ENCODE results near the gene NUP62.

NUP62 gene

DNA sequence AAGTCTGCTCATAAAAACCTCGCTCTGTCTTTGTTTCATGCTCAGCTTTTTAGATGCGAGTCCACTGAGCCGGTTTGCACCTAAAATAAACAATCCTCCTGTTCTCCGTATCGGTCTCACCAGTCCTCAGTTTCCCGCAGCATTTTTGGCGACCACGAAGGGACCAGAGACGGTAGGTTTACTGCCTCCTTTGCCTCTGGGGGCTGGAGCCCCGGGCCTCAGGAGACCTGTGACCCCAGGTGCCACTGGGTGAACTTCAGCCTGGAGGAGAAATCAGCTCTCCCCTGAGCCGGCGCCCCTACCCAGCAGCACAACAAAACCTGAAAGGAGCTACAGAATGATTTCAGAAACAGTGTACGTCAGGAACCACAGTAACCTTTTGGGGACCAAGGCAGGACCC, 23.6 kb upstream of the NUP62 start:
- no peaks in the 10 kb centered on the region for H3K36me3 ChIP-seq (ENCODE audit: control insufficient read depth, insufficient read depth, low read length)
- H3K4me3 ChIP-seq (replicated peaks; ENCODE audit: low read depth, low read length) = no peak overlapping the region
- DNase-seq (ENCODE audit: extremely low read depth, insufficient read length) = no peak
- no peaks in the 10 kb centered on the region for H3K27me3 ChIP-seq (replicated peaks; ENCODE audit: control insufficient read depth, insufficient read depth, low read length)
- TF ChIP-seq, protein P1, sequence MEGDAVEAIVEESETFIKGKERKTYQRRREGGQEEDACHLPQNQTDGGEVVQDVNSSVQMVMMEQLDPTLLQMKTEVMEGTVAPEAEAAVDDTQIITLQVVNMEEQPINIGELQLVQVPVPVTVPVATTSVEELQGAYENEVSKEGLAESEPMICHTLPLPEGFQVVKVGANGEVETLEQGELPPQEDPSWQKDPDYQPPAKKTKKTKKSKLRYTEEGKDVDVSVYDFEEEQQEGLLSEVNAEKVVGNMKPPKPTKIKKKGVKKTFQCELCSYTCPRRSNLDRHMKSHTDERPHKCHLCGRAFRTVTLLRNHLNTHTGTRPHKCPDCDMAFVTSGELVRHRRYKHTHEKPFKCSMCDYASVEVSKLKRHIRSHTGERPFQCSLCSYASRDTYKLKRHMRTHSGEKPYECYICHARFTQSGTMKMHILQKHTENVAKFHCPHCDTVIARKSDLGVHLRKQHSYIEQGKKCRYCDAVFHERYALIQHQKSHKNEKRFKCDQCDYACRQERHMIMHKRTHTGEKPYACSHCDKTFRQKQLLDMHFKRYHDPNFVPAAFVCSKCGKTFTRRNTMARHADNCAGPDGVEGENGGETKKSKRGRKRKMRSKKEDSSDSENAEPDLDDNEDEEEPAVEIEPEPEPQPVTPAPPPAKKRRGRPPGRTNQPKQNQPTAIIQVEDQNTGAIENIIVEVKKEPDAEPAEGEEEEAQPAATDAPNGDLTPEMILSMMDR (IDR thresholded peaks at IDR 0.05; ENCODE audit: insufficient read depth, low read length, poor library complexity, severe bottlenecking) = no peak

DNA sequence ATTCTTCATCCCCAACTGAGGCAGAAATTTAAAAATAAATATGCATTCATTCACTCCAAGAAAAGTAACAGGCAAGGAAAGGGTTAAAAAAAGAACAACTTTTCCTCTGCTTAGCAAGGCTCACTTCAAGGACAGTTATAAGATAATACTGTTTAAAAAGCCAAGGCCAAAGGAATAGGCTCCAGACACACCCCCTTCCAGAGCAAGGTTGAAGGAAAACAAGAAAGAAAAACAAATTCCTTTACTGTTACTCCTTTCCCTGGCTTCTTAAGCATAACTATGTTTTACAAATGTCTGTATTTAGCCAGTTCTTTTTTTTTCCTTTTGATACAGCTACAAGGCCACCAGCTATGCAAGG, 23.2 kb upstream of the NUP62 start:
- TF ChIP-seq, protein P1 (IDR thresholded peaks at IDR 0.05; ENCODE audit: insufficient read depth, low read length, poor library complexity, severe bottlenecking) = no peak
- Histone ChIP-seq H3K36me3 (ENCODE audit: control insufficient read depth, insufficient read depth, low read length) (no peaks in the 10 kb centered on the region), H3K4me3 (replicated peaks; ENCODE audit: low read depth, low read length) (no peak overlapping the region), H3K27me3 (replicated peaks; ENCODE audit: control insufficient read depth, insufficient read depth, low read length) (no peaks in the 10 kb centered on the region)
- DNase-seq (ENCODE audit: extremely low read depth, insufficient read length) = no peak

DNA sequence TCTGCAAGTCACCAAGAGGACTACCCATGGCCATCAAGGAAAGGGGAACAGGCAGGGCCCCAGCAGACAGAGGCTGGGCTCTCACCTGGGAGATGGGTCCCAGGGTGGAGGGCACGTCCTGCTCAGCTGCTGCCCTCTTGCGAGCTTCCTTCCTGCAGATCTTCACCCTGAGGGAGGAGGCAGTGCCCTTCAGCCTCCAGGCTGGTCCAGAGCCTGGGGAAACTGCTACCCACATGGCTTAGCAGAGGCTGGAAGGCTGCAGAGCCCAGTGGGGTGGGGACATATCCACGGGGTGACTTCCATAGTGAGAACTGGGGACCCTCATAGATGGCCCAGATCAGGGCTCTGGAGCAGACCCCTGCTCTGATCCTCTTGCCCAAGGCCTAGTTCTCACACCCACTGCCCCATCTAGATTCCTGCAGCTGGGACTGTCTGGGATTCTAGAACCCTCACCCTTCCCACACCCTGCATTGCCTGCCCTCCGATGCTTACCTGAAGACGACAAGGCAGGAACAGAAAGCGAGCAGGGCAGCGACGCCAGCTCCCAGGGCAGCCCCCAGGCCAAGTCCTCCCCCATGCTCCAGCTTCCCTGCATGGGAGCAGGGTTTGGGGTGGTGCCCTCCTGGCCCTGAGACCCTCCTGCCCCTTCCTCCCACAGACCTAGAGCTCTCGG, 22.6 kb upstream of the NUP62 start:
- Histone ChIP-seq H3K4me3 (replicated peaks; ENCODE audit: low read depth, low read length) (no peak overlapping the region), H3K36me3 (ENCODE audit: control insufficient read depth, insufficient read depth, low read length) (no peaks in the 10 kb centered on the region), H3K27me3 (replicated peaks; ENCODE audit: control insufficient read depth, insufficient read depth, low read length) (no peaks in the 10 kb centered on the region)
- TF ChIP-seq, protein P1 (IDR thresholded peaks at IDR 0.05; ENCODE audit: insufficient read depth, low read length, poor library complexity, severe bottlenecking) = no peak
- no peak for DNase-seq (ENCODE audit: extremely low read depth, insufficient read length)

DNA sequence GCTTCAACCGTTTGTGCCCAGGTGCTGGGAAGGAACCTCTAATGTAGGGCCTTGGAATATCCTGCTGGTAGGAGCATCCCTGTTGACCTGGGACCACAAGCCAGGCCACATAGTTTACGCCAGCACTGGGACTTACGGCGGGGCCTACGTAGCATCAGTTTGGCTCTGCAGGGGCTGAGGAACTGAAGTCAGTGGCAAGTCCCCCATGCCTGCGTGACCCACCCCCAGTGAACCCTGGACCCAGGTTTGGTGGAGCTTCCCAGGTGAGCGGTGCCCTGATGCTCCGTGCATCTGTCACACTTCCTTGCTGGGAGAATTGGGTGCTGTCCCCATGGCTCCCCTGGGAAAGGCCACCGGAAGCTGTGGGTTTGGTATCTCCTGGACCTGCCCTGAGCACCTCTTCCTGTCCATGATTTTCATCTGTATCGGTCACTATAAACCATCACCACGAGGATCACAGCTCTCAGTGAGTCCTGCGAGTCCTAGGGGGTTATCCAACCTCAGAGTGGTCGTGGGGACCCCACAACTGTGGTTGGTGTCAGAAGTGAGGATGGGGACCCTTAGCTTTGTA, 21.7 kb upstream of the NUP62 start:
- TF ChIP-seq, protein P1 (IDR thresholded peaks at IDR 0.05; ENCODE audit: insufficient read depth, low read length, poor library complexity, severe bottlenecking) = no peak

DNA sequence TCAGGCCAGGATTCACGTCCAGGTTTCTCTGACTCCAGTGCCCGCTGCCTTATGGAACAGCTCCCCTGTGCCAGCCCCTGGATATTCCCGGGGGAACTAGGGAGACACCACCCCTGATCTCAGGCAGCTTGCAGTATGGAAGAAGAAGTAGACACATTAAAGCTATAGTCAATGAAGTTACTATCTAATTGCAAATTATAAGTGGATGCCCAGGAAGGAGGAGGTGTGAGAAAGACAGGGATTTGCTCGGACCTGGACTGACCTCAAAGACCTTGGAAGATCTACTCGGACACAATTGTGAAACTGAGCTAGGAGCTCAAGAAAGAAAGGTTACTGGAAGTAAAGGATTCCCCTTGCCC, 21.3 kb upstream of the NUP62 start:
- Histone ChIP-seq H3K4me3 (replicated peaks; ENCODE audit: low read depth, low read length) (no peak overlapping the region), H3K36me3 (ENCODE audit: control insufficient read depth, insufficient read depth, low read length) (no peaks in the 10 kb centered on the region), H3K27me3 (replicated peaks; ENCODE audit: control insufficient read depth, insufficient read depth, low read length) (no peaks in the 10 kb centered on the region)
- TF ChIP-seq, protein P1 (IDR thresholded peaks at IDR 0.05; ENCODE audit: insufficient read depth, low read length, poor library complexity, severe bottlenecking) = no peak
- no peak for DNase-seq (ENCODE audit: extremely low read depth, insufficient read length)

More for the DNA sequence above, 21.7 kb upstream of the NUP62 start:
- no peaks in the 10 kb centered on the region for H3K27me3 ChIP-seq (replicated peaks; ENCODE audit: control insufficient read depth, insufficient read depth, low read length)
- no peak overlapping the region for H3K4me3 ChIP-seq (replicated peaks; ENCODE audit: low read depth, low read length)
- DNase-seq (ENCODE audit: extremely low read depth, insufficient read length) = no peak
- H3K36me3 ChIP-seq (ENCODE audit: control insufficient read depth, insufficient read depth, low read length) = no peaks in the 10 kb centered on the region
